ENCODE measurements around the gene NID1.

DNA sequence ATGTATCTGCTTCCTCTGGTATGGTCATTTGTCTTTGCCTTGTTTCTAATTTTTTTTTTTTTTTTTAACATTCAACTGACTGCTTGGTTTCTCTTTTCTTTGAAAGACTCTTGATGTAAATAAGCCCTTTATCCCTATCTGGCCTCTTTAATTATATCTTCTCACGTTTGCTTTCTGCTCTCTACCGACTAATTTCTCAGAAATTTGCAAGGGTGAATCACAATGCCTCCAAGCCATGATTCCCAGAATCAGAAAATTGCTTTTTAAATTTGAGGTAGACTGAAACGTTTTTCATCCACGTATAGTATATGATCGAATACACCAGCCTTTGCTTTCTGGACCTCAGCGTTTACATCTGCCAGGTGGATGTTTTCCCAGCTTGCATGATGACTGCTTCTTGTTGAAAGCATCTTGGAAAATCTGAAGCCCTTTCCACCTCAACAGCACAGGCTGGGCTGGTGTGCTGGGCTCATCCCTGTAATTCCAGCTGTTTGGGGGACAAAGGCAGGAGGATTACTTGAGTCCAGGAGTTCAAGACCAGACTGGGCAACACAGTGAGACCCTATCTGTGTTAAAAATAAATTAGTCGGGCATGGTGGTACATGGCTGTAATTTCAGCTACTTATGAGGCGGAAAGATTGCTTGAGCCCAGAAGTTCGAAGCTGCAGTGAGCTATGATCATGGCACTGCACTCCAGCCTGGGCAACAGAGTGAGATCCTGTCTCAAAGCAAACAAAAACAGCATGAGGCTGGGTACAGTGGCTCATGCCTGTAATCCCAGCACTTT is 42.4 kb upstream of the NID1 start:
- TF ChIP-seq, protein P1, sequence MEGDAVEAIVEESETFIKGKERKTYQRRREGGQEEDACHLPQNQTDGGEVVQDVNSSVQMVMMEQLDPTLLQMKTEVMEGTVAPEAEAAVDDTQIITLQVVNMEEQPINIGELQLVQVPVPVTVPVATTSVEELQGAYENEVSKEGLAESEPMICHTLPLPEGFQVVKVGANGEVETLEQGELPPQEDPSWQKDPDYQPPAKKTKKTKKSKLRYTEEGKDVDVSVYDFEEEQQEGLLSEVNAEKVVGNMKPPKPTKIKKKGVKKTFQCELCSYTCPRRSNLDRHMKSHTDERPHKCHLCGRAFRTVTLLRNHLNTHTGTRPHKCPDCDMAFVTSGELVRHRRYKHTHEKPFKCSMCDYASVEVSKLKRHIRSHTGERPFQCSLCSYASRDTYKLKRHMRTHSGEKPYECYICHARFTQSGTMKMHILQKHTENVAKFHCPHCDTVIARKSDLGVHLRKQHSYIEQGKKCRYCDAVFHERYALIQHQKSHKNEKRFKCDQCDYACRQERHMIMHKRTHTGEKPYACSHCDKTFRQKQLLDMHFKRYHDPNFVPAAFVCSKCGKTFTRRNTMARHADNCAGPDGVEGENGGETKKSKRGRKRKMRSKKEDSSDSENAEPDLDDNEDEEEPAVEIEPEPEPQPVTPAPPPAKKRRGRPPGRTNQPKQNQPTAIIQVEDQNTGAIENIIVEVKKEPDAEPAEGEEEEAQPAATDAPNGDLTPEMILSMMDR (IDR thresholded peaks at IDR 0.05) = no peak
- TF ChIP-seq, protein P2, sequence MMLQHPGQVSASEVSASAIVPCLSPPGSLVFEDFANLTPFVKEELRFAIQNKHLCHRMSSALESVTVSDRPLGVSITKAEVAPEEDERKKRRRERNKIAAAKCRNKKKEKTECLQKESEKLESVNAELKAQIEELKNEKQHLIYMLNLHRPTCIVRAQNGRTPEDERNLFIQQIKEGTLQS (CRISPR knock-in tag; conservative IDR thresholded peaks at IDR 0.05) = no peak
- no peak for TF ChIP-seq CREB1 (CRISPR knock-in tag; IDR thresholded peaks at IDR 0.05)
- no peak for TF ChIP-seq SMAD3 (CRISPR knock-in tag; IDR thresholded peaks at IDR 0.05; ENCODE audit: borderline replicate concordance)
- no peak for TF ChIP-seq ZNF671 (CRISPR knock-in tag; IDR thresholded peaks at IDR 0.05)
- TF ChIP-seq NFYB (CRISPR knock-in tag; conservative IDR thresholded peaks at IDR 0.05; ENCODE audit: low read depth) = no peak
- TF ChIP-seq NR1H2 (CRISPR knock-in tag; IDR thresholded peaks at IDR 0.05) = no peak
- TF ChIP-seq PRRX2 (CRISPR knock-in tag; IDR thresholded peaks at IDR 0.05) = no peak
- TF ChIP-seq, protein P3, sequence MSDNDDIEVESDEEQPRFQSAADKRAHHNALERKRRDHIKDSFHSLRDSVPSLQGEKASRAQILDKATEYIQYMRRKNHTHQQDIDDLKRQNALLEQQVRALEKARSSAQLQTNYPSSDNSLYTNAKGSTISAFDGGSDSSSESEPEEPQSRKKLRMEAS (CRISPR knock-in tag; IDR thresholded peaks at IDR 0.05) = no peak
- TF ChIP-seq NR2C2 (CRISPR knock-in tag; IDR thresholded peaks at IDR 0.05) = no peak
- TF ChIP-seq JUN (CRISPR knock-in tag; IDR thresholded peaks at IDR 0.05) = no peak
- TF ChIP-seq KAT7 (CRISPR knock-in tag; IDR thresholded peaks at IDR 0.05; ENCODE audit: borderline replicate concordance) = no peak
